ENCODE measurements around the gene PLEKHG4. TPM values are rescaled to one million over a fixed set of nuclear protein-coding genes. Genes with fewer than 3 reads are reported as not detected.

The PLEKHG4 gene
- polyA plus RNA-seq, 1 donor from 2014 or later: 0.65 TPM

DNA sequence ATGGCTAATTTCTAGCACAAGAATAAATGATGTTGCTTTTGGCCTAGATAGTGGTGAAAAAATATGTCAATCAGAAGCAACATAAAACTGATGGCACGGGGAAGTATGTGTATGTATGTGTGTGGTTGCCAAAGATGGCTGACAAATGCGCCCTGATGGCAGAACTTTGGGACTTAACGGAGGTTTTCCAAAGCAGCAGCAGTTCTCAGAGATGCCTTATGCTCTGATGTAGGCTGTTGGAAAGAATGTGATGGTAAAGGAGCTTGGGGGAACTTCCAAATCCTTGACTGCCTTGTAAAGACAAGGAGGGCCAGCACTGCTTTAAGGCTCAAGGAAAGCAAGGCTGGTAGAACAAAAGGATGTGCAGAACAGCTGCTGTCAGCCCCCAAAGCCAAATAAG, 31.2 kb downstream of the PLEKHG4 start:
- Mint-ChIP-seq H3K27ac (no peak overlapping the region), H3K9me3 (no peaks in the 10 kb centered on the region), H3K27me3 (peaks cover 1% of the 10 kb centered on the region), H3K4me3 (no peak overlapping the region), H3K36me3 (peaks cover 2% of the 10 kb centered on the region), H3K4me1 (peaks cover 0 to 2% (median 2%) of the 10 kb centered on the region in 3 donors)

DNA sequence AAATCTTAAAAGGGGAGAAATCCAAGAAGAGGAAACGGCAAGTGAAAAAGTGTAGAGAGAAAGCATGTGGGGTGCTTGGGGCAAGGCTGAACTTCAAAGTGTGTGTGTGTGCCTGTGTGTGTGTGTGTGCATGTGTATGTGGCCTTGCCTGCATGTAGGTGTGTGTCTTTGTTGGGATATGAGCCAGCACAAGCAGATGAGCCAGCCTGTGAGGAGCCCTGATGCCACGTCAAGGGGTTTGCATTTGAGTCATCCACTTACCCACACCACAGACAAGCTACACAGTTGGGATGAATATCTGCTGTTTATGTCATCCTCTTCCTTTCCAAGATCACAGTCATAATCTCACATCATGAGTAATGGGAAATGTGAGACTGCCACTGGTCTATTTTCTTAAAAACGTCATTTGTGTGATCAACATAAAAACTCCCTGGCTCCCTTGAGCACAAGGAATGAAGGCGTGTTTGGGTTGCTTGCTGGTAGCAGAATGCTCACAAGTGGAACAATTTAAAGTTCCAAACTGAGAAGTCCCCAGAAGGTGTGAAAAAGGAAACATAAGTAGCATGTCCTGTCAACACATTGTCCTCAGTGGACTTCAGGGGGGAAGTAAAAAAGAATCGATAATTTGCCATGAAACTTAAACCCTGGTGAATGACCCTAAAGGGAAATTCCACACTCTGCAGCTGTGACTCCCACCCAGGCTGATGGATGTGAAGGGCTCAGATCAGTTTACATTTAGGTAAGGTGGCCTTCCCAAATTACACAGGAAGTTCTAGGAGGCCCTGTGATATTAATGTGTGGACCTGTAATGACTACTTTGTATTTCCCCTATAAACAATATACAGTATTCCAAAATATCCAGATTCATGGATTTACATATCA, 32.5 kb downstream of the PLEKHG4 start:
- peaks cover 0 to 2% (median 2%) of the 10 kb centered on the region in 3 donors for H3K4me1 Mint-ChIP-seq
- H3K9me3 Mint-ChIP-seq: no peaks in the 10 kb centered on the region
- no peak overlapping the region for H3K4me3 Mint-ChIP-seq
- no peak overlapping the region for H3K27ac Mint-ChIP-seq
- H3K36me3 Mint-ChIP-seq: peaks cover 2% of the 10 kb centered on the region
- H3K27me3 Mint-ChIP-seq: peaks cover 4% of the 10 kb centered on the region

DNA sequence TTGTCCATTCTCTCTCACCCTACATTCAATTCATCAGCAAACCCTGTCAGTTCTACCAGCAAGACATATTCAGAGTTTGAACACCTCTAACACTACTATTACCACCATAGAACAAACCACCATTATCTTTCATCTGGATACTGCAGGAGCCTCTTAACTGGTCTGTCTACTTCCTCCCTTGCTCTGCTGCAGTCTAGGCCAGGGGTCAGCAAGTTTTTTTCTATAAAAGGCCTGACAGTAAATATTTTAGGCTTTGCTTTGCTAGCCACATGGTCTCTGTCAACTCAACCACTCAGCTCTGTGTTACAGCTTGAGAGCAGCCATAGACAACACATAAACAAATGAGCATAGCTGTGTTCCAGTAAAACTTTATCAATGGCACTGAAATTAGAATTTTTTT, 33.4 kb downstream of the PLEKHG4 start:
- H3K27me3 Mint-ChIP-seq: peaks cover 4% of the 10 kb centered on the region
- no peaks in the 10 kb centered on the region for H3K9me3 Mint-ChIP-seq
- peaks cover 2% of the 10 kb centered on the region for H3K36me3 Mint-ChIP-seq
- H3K4me1 Mint-ChIP-seq: peaks cover 0 to 2% (median 2%) of the 10 kb centered on the region in 3 donors
- H3K27ac Mint-ChIP-seq: no peak overlapping the region
- no peak overlapping the region for H3K4me3 Mint-ChIP-seq

DNA sequence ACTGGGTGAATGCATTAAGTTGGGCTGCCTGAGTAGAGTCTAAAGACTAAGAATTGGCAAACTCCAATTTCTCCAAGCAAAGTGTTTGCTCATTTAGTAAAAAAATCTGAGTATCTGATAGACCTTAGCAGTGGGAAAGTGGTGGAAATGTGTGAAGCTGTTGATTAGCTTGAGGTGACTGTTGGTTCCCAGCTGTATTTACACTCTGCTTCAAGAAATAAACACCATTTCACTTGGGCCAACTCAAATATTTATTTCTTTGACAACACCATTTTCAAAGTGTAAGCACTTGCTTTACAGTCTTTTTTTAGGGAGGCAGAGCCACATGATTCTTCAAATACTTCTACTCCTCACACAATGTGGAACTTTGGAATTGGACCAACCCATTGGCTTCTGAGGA, 38.5 kb downstream of the PLEKHG4 start:
- Mint-ChIP-seq H3K27ac (no peak overlapping the region), H3K27me3 (peaks cover 10% of the 10 kb centered on the region), H3K36me3 (no peaks in the 10 kb centered on the region), H3K9me3 (no peaks in the 10 kb centered on the region), H3K4me1 (peaks cover 0 to 1% (median under 1%) of the 10 kb centered on the region in 3 donors), H3K4me3 (no peak overlapping the region)

DNA sequence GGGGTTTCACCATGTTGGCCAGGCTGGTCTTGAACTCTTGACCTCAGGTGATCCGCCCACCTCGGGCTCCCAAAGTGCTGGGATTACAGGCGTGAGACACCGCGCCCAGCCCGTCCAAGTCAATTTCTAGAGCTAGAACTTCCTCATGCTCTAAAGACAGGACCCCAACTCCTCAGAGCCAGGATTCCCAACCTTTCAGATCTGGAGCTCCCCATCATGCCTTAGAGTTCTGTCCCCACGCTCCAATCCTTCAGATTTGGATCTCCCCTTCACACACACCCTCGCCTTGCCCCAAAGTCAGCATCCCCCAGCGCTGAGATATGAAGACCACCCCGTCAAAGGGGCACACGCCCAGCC, 46.8 kb downstream of the PLEKHG4 start:
- Mint-ChIP-seq H3K36me3 (no peaks in the 10 kb centered on the region), H3K4me1 (peaks cover 20 to 27% (median 24%) of the 10 kb centered on the region in 3 donors), H3K9me3 (peaks cover 0 to 5% (median 2%) of the 10 kb centered on the region in 3 donors), H3K27me3 (peaks cover 8% of the 10 kb centered on the region), H3K4me3 (peak overlapping the region; percentile 37 to 91 (median 78)), H3K27ac (peak overlapping the region; percentile 55 to 80 (median 60))

DNA sequence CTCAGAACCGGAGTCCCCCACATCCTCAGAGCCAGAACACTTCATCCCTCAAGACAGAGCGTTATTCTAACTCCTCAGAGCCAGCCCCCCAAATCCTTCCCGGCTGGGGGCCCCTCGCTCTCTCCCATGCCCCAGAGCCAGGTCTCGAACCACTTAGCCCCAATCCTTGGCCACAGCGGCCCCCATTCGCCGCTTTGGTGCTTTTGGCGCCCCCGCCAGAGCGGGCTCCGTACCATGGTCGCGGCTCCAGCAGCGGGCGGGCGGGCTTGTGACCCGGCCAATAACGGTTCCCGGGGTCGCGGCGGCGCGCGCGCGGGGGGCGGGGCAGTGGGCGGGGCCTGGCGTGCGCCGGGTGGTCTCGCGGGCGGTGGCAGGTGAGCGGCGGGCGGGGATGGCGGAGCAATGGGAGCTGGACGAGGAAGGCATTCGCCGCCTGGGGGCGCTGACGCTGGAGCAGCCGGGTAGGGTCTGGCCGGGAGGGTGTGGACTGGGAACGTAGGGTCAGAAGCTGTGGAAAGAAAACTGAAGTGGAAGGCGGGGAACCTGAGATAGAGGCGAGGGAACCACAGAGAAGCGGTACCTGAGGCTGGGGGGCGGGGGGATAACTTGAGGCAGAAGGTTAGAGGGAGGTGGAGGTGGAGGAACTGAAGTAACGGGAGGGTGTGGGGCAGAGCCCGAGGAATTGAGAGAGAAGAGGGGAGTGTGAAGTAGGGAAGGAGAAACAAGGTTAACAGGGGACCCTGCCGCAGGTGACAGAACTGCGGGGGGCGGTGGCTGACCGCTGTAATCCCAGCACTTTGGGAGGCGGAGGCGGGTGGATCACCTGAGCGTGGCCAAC, 47.4 kb downstream of the PLEKHG4 start, which contains the start of the genes KCTD19 and LRRC36:
Gene KCTD19 (minus strand): TSS at position 270 of the 838 bp plus-strand sequence. CDS start 34 bp downstream, at position 236.
Gene LRRC36 (plus strand): TSS at position 344 of the 838 bp plus-strand sequence. CDS start 48 bp downstream, at position 392.
- Mint-ChIP-seq H3K36me3 (no peaks in the 10 kb centered on the region), H3K27ac (peak within 1 kb of the TSS; percentile 80 to 86 (median 80)), H3K27me3 (peaks cover 10% of the 10 kb centered on the region), H3K4me1 (peaks cover 20 to 27% (median 24%) of the 10 kb centered on the region in 3 donors), H3K4me3 (peak within 1 kb of the TSS; percentile 37 to 94 (median 78)), H3K9me3 (peaks cover 0 to 5% (median 2%) of the 10 kb centered on the region in 3 donors)

DNA sequence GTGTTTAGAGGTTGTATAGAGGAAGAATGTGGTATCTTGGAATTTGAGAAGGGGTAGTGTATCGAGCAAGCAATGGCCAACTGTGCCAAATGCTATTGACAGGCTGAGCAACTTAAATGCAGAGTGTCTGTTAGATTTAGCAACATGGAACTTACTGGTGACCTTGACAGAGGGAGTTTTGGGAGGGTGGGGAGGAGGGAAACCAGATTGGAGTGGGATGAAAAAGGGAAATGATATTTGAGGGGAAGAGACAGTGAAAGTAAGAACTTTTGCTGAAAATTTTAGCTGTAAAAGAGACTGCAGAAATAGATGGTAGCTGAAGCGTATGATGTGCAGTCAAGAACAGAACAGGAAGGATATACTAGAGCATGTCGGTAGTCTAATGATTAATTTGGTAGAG, 48.4 kb downstream of the PLEKHG4 start:
- H3K36me3 Mint-ChIP-seq: no peaks in the 10 kb centered on the region
- H3K27ac Mint-ChIP-seq: peak overlapping the region in 1 of 3 donors; percentile 55
- H3K4me1 Mint-ChIP-seq: peaks cover 20 to 27% (median 24%) of the 10 kb centered on the region in 3 donors
- peak overlapping the region in 2 of 4 donors; percentile 4 to 7 for H3K4me3 Mint-ChIP-seq
- H3K9me3 Mint-ChIP-seq: peaks cover 0 to 5% (median 2%) of the 10 kb centered on the region in 3 donors
- H3K27me3 Mint-ChIP-seq: peaks cover 10% of the 10 kb centered on the region

DNA sequence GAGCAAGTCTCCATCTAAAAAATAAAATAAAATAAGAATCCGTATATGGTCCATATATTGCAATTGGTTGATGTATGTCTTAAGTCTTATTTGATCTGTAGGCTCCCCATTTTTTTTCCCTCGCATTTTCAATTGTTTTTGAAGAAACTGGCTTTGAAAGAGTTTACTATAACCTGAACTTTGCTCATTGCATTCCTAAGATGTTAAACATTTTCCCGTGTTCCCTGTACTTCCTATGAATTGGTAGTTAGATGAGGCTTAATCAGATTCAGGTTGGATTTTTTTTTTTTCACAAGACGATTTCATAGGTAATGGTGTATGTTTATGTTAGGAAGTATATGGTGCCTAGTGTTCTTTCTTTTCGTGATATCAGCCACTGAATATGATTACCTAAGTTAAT, 50.6 kb downstream of the PLEKHG4 start:
- no peaks in the 10 kb centered on the region for H3K36me3 Mint-ChIP-seq
- peaks cover 0 to 9% (median 8%) of the 10 kb centered on the region in 3 donors for H3K9me3 Mint-ChIP-seq
- no peak overlapping the region for H3K27ac Mint-ChIP-seq
- no peak overlapping the region for H3K4me3 Mint-ChIP-seq
- H3K4me1 Mint-ChIP-seq: peaks cover 11 to 16% (median 13%) of the 10 kb centered on the region in 3 donors
- peaks cover 5% of the 10 kb centered on the region for H3K27me3 Mint-ChIP-seq

DNA sequence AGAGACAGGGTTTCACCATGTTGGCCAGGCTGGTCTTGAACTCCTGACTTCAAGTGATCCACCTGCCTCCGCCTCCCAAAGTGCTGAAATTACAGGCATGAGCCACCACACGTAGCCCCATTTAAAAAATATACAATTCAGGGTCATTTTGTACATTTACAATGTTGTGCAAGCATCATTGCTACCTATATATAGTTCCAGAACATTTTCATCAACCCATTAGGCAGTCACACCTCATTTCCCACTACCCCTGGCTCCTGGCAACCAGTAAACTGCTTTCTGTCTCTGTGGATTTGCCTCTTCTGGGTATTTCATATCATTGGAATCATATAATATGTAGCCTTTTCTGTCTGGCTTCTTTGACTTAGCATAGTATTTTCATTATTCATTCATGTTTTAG, 54.0 kb downstream of the PLEKHG4 start:
- H3K4me3 Mint-ChIP-seq: no peak overlapping the region
- H3K27ac Mint-ChIP-seq: no peak overlapping the region
- no peaks in the 10 kb centered on the region for H3K36me3 Mint-ChIP-seq
- H3K4me1 Mint-ChIP-seq: no peaks in the 10 kb centered on the region
- peaks cover 5 to 15% (median 11%) of the 10 kb centered on the region in 3 donors for H3K9me3 Mint-ChIP-seq
- peaks cover 1% of the 10 kb centered on the region for H3K27me3 Mint-ChIP-seq

DNA sequence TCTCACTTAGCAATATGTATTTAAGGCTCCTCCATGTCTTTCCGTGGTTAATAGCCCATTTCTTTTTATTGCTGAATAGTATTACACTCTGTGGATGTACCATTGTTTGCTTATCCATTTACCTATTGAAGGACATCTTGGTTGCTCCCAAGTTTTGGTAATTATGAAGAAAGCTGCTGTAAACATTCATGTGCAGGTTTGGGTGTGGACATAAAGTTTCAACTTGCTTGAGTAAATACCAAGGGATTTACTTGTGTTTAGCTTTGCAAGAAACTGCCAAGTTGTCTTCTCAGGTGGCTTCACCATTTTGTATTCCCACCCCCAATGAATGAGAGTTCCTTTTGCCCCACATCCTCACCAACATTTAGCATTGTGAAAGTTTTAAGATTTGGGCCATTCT, 56.8 kb downstream of the PLEKHG4 start:
- no peak overlapping the region for H3K4me3 Mint-ChIP-seq
- peaks cover 5 to 11% (median 10%) of the 10 kb centered on the region in 3 donors for H3K9me3 Mint-ChIP-seq
- peaks cover 1% of the 10 kb centered on the region for H3K27me3 Mint-ChIP-seq
- H3K27ac Mint-ChIP-seq: no peak overlapping the region
- no peaks in the 10 kb centered on the region for H3K4me1 Mint-ChIP-seq
- H3K36me3 Mint-ChIP-seq: no peaks in the 10 kb centered on the region

DNA sequence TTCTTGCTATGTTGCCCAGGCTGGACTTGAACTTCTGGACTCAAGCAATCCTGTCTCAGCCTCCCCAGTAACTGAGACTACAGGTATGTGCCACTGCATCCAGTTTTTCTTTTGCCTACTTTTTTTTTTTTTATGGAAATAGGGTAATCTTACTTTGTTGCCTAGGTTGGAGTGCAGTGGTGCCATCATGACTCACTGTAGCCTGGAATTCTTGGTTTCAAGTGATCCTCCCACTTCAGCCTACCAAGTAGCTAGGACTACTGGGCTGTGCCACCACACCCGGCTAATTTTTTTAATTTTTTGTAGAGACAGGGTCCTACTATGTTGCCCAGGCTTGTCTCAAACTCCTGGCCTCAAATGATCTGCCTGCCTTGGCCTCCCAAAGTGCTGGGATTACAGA, 57.3 kb downstream of the PLEKHG4 start:
- Mint-ChIP-seq H3K27me3 (no peaks in the 10 kb centered on the region), H3K9me3 (peaks cover 5 to 11% (median 10%) of the 10 kb centered on the region in 3 donors), H3K4me1 (no peaks in the 10 kb centered on the region), H3K4me3 (no peak overlapping the region), H3K27ac (no peak overlapping the region), H3K36me3 (no peaks in the 10 kb centered on the region)

Other genes with a start within 250 kb of the PLEKHG4 start
- gene PHAF1, start 169.6 kb upstream of the PLEKHG4 start, polyA plus RNA-seq: 14.5 TPM
- 0.45 TPM for gene B3GNT9, start 128.5 kb upstream of the PLEKHG4 start, polyA plus RNA-seq
- gene TRADD, start 119.6 kb upstream of the PLEKHG4 start, polyA plus RNA-seq: 103 TPM
- 3.7 TPM for gene FBXL8, start 119.6 kb upstream of the PLEKHG4 start, polyA plus RNA-seq
- not detected for gene HSF4, start 114.8 kb upstream of the PLEKHG4 start, polyA plus RNA-seq
- not detected for gene NOL3, start 109.0 kb upstream of the PLEKHG4 start, polyA plus RNA-seq
- 0.56 TPM for gene MATCAP1, start 95.6 kb upstream of the PLEKHG4 start, polyA plus RNA-seq
- not detected for gene EXOC3L1, start 89.4 kb upstream of the PLEKHG4 start, polyA plus RNA-seq
- gene E2F4, start 87.4 kb upstream of the PLEKHG4 start, polyA plus RNA-seq: 73.7 TPM
- gene ELMO3, start 80.4 kb upstream of the PLEKHG4 start, polyA plus RNA-seq: 0.35 TPM
- gene TMEM208, start 52.4 kb upstream of the PLEKHG4 start, polyA plus RNA-seq: 64.2 TPM
- 3.8 TPM for gene FHOD1, start 32.1 kb upstream of the PLEKHG4 start, polyA plus RNA-seq
- 0.75 TPM for gene SLC9A5, start 30.6 kb upstream of the PLEKHG4 start, polyA plus RNA-seq
- not detected for gene KCTD19, start 47.2 kb downstream of the PLEKHG4 start, polyA plus RNA-seq
- gene LRRC36, start 47.3 kb downstream of the PLEKHG4 start, polyA plus RNA-seq: not detected
- gene TPPP3, start 114.0 kb downstream of the PLEKHG4 start, polyA plus RNA-seq: not detected
- gene ZDHHC1, start 136.9 kb downstream of the PLEKHG4 start, polyA plus RNA-seq: 0.33 TPM
- gene HSD11B2, start 151.6 kb downstream of the PLEKHG4 start, polyA plus RNA-seq: not detected
- gene ATP6V0D1, start 201.6 kb downstream of the PLEKHG4 start, polyA plus RNA-seq: 160 TPM
- gene AGRP, start 204.0 kb downstream of the PLEKHG4 start, polyA plus RNA-seq: not detected
- 43.8 TPM for gene RIPOR1, start 249.3 kb downstream of the PLEKHG4 start, polyA plus RNA-seq